Posterior cingulate gyrus (tissue), 11 donors: ENCODE data around the gene C9orf50.

ENCODE experiments used
- DNase-seq, 10 donors: peaks; one replicate each; pipeline versions ENCODE4 v3.0.0 to v3.0.0-alpha.2; 2020 to 2021; ENCODE audit warnings: mixed read lengths in 3 of 10
- intact Hi-C: fragments of 100-400 bp; cut with DNase I; formaldehyde crosslinking; loops from one replicate; pipeline ENCODE4 v1.15.1; 2023

The C9orf50 gene

DNA sequence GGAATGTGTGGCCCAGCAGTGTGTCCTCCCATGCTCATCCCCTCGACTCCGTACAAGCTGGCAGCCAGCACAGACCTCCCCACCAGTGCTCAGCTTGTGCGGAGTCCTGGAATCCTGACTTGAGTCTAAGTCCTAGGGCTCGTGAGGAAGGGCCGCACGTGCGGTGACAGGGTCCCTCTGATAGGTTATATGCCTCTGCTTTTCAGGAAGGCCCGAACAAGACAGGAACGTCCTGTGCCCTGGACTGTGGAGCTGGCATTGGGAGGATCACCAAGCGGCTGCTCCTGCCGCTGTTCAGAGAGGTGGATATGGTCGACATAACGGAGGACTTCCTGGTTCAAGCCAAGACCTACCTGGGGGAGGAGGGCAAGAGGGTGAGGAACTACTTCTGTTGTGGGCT lies 12.9 kb upstream of the C9orf50 start:
- intact Hi-C loops, result no loop called here

DNA sequence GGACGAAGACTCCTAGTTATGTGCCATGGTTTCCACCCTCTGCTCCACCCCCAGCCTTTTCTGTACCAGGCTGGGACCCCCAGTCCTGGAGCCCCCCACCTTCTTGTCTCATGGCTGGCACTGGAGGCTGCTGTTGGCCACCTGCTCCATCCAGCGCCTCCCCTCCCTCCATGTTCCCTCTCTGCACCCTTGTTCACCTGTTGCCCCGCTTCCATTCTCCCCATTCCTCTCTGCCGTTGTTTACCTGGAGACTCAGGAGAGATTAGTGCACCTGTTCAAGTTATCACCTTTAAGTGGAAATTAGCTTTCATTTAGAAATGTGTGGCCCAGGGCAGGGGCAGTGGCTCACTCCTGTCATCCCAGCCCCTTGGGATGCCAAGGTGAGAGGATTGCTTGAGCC lies 12.3 kb upstream of the C9orf50 start:
- intact Hi-C loops, result no loop called here
- no peak for DNase-seq

More for the DNA sequence above, 12.9 kb upstream of the C9orf50 start:
- peak in 1 of 10 donors; percentile 80 for DNase-seq

DNA sequence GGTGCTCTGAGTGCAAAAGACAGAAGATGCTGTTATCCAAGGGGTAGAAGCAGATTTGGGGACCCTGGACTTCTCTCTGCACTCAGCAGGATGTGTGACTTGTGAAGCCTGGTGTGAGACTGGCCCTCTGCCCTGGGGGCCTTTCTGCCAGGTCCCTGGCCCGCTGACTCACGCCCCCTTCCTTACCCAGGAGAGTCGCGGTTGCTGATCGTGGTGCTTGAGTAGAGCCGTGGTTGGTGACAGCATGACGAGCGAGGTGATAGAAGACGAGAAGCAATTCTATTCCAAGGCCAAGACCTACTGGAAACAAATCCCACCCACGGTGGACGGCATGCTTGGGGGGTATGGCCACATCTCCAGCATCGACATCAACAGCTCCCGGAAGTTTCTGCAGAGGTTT lies 11.6 kb upstream of the C9orf50 start:
- DNase-seq, result no peak
- intact Hi-C loops, result no loop called here

DNA sequence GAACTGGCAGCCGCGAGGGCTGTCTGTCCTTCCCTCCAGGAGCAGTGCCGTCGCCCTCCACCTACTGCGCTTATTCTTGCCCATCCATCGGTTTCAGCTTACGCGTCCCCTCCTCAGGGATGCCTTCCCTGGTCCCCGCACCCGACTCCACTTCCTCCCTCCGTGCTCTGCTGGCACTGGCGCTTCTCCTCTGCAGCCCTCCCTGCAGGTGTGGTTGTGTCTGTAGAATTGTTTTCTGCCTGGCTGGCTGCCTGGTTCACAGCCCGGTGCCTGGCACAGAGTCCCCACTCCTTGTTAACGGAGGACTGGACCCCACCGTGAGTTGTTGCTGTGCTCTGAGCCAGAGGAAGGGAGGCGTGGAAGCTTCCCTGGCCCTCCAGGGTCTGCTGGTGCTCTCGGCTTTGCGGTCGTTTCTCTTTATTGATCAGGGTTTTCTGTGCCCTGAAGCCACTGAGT lies 10.8 kb upstream of the C9orf50 start:
- intact Hi-C loops, result no loop called here
- peak in 1 of 10 donors; percentile 77 for DNase-seq

DNA sequence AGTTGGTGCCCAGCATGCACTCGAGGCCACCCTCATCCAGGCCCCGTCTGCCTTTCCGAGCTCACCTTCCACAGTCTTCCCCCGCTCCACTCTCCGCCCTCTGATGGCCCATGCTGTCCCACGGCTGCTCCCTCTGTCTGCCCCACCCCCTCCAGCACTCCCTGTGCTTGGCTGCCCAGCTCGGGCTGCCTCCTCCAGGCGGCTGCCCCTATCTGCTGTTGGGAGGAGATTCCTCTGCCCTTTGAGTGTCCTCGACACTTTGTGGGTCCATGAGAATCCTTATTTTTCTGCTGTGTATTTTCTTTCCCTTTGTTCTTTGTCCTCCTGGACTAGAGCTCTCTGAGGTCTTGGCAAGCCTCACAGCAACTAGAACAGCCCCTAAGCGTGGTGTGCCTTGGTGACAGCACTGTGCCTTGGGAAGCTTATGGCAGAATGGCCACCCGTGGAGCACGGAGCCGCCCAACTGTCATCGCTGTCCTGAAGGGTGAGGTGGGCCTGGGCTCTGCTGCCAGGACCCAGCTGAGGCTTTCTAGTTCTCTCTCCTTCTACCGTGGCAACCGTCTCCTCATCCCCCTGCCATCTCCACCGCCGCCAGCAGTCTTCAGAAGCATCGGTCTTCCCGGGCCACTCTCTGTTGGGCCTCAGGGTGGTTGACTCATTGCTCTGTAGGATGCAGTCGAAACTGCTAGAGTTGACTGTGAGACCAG lies 10.2 kb upstream of the C9orf50 start:
- intact Hi-C loops, result no loop called here
- peak in 3 of 10 donors; percentile 36 to 89 (median 61) for DNase-seq

DNA sequence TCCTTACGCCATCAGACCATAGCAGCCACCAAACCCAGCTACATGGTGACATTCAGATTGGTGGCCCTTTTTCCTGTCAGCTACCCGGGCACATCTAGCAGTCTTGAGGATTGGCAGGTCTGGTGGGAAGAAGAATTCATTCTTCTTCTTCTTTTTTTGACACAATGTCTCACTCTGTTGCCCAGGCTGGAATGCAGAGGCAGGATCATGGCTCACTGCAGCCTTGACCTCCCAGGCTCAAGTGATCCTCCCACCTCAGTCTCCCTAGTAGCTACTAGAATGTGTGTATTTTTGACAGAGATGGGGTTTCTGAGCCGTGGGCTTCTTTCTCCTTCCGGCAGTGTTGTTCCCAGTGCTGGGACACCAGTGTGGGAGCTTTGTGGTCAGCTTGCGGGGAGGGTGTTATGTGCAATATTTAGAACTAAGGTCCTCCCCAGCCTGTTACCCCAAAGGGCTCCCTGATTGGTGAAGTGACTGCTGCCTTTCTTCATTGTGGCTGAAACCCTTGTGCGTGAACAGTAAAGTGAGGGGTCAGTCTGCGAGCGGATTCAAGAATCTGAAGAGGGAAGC lies 8.4 kb upstream of the C9orf50 start:
- no peak for DNase-seq
- intact Hi-C loops, result no loop called here

DNA sequence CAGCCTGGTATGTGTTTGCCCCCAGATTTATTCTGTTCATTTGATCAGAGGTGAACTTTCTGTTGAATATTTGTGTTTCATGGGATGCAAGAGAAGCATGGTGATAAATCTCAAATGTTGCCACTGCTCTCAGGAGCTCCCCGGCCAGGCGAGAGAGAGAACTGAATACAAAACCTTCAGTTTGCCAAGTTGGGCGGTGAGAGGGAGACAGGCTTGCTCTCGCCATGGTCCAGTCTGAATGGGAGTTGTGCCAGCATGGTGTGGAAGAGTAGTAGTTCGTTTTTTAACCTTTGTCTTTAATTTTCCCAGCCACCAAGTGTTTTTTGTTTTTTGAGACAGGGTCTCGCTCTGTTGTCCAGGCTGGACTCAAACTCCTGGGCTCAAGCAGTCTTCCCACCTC lies 7.8 kb upstream of the C9orf50 start:
- intact Hi-C loops, result no loop called here
- DNase-seq, result no peak

DNA sequence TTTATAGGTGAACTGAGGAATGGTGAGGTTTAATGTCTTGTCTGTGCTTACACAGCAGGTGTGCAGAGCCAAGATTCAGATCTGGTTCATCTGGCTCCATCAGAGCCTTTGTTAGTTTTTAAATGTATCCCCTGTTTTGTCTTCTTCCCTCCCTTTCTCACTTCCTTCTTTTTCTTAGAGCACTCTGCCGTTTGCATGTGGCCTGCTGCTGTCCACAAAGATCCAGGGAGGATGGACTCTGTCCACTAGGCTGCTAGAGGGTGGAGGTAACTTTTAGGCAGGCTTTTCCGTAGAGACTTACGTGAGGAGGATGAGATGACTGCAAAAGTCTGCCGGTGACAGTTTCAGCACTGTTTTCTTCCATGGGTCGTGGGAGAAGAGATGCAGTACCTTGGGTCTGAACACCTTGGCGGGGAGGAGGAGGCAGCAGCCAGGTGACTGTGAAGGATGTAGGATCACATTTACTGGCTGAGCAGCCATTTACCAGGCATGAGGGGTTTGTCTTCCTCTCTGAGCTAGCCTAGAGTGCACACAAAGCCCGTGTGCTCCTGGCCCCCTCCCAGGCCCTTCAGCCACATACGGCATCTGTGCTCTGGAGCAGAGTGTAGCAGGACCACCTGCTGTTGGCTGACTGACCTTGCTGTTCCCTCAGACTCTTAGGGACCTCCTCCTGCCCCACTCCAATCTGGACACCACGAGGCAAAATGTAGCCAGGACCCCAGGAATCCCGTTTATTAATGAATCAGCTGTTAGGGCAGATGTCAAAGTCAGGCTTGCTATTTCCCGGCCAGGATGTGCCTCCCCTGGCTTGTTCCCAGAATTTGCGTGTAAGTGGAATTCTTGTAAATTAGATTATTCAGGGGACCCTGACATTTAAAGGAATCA lies 6.9 kb upstream of the C9orf50 start:
- no peak for DNase-seq
- intact Hi-C loops, result no loop called here

DNA sequence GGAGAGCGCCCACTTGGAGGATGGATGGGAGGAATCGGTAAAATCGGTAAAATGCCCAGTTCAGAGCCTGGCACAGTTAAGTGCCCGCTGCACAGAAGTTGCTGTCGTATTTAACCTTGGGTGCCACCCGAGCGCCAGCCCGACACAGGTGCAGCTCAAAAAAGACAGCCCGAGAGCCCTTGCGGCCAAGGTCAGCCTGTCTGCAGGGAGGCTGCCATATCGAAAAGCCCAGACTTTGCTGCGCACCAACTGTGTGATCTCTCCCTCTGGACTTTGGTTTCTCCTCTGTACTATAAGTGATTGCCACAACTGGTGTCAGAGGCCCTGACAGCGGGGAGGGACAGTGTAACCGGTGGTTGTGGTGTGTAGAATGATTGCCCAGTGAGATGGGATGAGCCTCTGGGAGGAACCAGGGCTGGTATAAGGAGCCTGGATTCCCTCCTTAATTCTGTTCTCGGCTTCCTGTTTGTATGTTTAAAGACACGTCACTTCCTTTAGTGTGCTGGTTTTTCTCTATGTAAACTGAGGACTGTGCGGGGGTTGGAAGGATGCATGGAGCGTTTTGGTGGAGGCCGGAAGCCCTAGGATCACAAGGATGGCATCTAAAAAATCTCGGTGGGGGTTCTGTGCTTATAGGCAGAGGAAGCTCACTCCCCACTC lies 5.9 kb upstream of the C9orf50 start:
- intact Hi-C loops, result no loop called here
- DNase-seq, result no peak

DNA sequence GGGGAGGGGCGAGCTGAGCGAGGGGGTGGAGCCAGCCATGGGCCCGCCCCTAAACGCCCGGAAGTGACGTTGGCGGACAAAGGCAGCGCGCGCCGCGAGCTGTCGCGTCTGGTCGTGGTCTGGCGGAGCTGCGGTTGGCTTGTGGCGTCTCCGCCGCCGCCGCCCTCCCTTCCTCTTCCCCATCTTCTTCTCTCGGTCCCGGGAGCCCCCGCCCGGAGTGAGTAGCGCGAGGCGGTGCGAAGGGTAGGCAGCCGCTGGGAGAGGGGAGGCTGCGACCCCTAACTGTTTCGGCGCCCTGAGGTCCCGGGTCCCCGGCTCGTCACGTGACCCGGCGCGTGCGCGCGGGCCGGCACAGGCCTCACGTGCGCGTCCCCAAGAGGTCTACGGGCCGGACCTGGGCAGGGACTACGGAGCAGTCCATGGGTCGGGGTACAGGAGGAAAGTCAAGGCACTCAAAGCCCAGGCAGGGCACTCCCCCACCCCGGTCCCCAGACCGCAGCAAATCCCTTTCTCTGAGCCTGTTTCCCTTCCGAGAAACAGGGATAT lies 5.3 kb upstream of the C9orf50 start, which contains the start of gene NTMT1:
NTMT1 (plus strand) TSS at position 85 of the 546 bp plus-strand sequence. CDS start 6,541 bp downstream, outside the sequence.
- intact Hi-C loops, result no loop called here
- DNase-seq, result peak; percentile 90 to 99 (median 94)

DNA sequence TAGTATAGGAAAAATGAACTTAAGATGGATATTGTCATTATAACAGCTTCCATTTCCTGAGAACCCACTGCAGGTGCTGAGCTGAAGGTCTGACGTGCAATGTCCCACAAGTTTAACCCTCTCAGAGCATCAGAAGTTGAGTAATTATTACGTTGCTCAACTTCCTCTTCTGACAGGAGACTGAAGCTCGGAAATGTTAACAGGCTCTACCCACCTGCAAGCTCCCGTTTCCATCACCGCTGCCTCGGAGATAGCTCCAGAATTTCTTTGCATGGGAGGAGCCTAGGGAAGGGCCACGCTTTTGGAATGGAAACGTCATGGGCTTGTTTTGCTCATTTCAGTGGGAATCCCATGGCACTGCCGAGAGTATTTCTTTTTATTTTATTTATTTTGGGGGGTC lies 4.0 kb upstream of the C9orf50 start:
- intact Hi-C loops, result no loop called here
- no peak for DNase-seq

DNA sequence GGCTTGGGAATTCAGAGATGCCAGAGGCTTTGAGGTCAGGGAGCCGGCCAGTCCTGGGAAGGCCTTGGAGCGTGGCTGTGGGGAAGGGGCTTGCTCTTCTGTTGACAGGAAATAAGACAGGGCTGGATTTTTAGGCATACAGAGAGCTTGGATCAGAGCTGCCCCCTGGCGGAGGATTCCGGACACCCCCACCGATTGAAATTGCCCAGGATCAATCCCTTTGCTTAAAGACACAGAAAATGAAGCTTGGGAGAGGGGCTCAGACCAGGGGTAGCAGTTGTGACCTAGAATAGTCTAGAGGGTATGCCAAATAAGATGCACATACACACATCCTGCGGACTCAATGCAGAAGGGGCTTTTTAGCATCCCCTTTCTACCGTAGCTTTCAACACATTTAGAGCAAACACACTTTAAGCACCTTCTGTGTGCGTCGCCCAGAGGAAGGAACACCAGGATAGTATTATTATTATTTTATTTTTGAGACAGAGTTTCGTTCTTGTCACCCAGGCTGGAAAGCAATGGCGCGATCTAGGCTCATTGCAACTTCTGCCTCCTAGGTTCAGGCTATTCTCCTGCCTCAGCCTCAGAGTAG lies 3.4 kb upstream of the C9orf50 start:
- peak in 7 of 10 donors; percentile 52 to 94 (median 67) for DNase-seq
- intact Hi-C loops, result no loop called here

DNA sequence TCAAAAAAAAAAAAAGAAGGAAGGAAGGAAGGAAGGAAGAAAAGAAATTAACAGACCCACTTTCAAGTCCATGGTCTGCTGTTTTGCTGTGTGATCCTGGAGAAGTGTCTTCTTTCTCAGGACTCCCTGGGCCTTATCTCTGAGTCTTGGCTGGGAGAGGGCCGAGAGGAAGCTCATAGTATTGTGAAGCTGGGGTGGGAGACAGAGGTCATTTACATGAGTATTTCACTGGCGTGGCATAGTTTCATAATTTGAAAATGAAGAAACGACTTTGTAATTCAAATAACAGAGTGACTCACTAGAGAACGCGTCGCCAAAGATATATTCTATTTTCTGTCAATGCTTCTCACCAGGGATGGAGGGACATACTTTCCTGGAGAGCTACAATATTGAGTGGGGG lies 2.4 kb upstream of the C9orf50 start:
- no peak for DNase-seq
- intact Hi-C loops, result no loop called here

DNA sequence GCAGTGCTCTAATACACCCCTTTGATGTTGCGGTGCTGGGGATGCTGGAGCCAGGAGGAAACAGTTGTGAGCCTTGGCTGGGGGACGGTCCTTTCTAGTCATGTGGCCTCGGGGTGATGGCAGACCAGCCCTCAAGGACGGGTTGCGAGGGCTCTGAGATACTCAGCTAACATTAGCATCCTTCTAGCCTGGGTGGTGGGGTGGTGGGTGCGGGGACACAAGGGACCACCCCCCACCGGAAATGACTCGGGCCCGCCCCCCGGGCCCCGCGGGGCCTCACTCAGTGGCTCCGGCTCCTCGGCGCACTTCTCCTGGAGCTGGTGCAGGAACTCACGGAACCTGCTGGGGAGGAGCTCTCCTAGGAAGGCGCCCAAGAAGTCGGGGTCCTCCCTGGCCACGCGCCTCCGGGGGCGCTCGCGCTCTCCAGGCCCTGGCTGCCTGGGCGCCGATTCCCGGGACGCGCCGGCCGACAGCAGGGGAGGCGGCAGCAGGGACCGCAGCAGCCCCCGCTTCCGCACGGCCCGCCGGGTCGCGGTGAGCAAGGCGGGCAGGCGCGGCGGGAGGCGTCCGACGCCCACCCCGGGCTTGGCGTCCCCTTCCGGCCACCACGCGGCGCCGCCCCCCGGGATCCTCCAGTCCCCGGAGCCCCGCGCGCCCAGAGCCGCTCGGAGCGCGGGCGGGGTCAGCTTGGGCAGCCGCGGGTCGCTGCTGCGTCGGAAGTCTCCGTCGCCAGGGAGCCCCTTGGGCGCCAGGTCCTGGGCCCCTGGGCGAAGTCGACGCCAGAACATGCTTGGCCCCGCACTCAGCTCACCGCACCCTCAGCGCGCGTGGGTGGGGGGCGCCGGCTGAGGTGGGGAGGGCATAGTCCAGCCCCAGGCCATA lies 873 bp downstream of the C9orf50 start:
- peak in 1 of 10 donors; percentile 91 for DNase-seq
- intact Hi-C loops, result no loop called here

DNA sequence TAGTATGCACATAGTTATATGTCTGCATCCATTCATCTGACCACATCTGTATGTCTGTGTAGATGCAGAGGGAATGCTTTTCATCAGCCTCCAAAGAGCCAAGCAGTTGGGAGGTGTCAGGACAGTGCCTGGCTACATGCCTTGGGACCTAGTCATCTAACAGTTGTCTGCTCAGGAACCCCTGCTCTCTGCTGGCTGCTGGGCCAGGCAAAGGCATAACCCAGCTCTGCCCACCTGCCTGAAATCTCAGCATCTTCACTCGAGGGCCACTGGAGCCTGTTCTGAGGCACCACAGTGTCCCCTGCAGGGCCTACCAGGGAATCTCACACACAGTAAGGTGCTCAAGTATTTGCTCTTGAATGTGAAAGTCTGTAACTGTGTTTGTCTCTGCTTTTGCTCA lies 3.7 kb downstream of the C9orf50 start:
- intact Hi-C loops, result no loop called here

DNA sequence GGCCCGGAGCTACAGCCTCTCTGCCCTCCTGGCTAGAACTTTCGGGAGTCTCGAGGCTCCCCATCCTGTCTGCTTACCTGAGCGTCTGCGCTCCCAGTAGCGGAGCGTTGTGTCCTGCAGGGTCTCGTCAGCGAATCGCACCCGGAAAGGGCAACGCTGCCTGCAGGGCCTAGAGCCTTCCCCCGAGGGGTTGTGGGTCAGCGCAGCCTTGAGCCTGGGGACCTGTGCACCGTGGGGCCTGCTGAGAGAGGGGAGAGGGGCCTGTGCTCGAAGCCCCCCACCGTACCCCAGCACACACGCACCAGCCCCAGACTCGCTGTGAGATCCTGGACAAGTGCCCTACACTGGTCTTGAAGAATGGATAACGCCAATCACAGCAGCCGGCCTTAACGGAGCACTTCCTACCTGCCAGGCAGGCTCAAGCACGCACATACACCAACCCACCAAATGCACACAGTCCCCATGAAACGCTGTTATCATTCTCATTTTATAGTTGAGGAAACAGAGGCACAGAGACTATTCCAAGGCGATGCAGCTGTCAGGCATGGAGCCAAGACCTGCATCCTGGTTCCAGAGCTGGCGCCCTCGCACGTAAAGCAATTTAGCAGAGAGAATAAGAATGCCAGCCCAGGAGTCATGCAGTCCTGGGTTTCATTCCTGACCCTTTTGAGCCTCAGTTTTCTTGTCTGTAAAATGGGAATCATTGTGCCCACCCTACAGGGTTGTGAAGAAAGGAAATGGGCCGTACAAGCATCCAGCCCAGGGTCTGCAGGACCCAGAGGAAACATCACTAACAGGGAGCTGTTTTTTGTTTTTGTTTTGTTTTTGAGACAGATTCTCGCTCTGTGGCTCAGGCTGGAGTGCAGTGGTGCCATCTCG lies 5.3 kb downstream of the C9orf50 start:
- no peak for DNase-seq
- intact Hi-C loops, result no loop called here

More for the DNA sequence above, 3.7 kb downstream of the C9orf50 start:
- peak in 4 of 10 donors; percentile 54 to 92 (median 71) for DNase-seq

DNA sequence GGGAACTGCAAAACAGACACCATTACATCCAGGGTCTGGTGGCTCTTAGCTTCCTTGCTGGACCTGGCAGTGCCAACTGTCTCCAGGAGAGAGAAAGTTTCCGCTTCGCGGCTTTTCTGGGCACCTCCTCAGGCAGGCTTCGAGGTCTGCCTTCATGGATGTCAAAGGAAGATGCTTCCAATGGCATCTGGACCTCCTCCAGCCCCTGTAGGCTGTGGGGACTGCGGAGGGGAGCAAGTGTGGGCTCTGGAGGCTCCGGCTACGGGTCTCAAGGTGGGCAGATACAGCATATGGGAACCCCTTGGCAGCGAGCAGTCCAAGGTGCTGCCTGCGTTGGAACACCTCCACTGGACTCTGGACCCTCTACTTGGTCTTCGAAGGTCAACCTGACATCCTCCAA lies 6.0 kb downstream of the C9orf50 start:
- intact Hi-C loops, result no loop called here

More for the DNA sequence above, 6.0 kb downstream of the C9orf50 start:
- no peak for DNase-seq
